HepG2 (cell line): Measurements from ENCODE around the gene GDE1.

Experiments used
- CTCF ChIP-seq: sonication (generic); formaldehyde crosslinking; IDR thresholded peaks from 2 replicates; pipeline ENCODE4 v1.5.0; 2020; ENCODE audit warnings: mild to moderate bottlenecking, missing genetic modification reagents, moderate library complexity
- FOSL1 ChIP-seq: sonication (generic); formaldehyde crosslinking; IDR thresholded peaks from 2 replicates; pipeline ENCODE4 v1.9.0; 2021; ENCODE audit warnings: missing genetic modification reagents, borderline replicate concordance
- FOXO4 ChIP-seq: sonication (generic); formaldehyde crosslinking; conservative IDR thresholded peaks from 2 replicates; pipeline ENCODE4 v1.8.1; 2023; ENCODE audit warnings: missing genetic modification reagents
- GLI4 ChIP-seq: sonication (generic); formaldehyde crosslinking; IDR thresholded peaks from 2 replicates; pipeline ENCODE4 v1.5.1; 2020; ENCODE audit warnings: missing genetic modification reagents, mild to moderate bottlenecking, moderate library complexity, borderline replicate concordance
- UBTF ChIP-seq: sonication (generic); formaldehyde crosslinking; IDR thresholded peaks from 2 replicates; pipeline ENCODE4 v1.4.0; 2020; ENCODE audit warnings: mild to moderate bottlenecking, missing genetic modification reagents
- ZNF362 ChIP-seq: sonication (generic); formaldehyde crosslinking; IDR thresholded peaks from 2 replicates; pipeline ENCODE4 v1.4.0; 2020; ENCODE audit warnings: missing genetic modification reagents, mild to moderate bottlenecking, borderline replicate concordance

DNA sequence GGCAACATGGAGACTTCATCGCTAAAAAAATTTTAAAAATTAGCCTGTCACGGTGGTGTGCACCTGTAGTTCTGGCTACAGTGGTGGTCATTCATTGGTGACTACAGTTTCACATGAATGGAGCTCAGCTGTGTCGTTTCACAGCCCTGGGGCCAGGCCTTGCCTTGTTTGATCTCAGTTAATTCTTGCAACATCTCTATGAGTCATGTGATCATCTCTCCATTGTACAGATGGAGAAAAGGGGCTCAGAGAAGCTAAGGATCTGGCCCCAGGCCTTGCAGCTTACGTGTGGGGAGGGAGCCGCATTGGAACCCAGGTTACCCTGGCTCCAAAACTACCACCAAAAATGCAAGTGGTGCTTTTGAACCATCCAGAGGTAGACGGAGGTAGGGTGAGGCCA lies 49.4 kb downstream of the GDE1 start:
- TF ChIP-seq FOSL1 (CRISPR knock-in tag) (no peak), FOXO4 (no peak), GLI4 (CRISPR knock-in tag) (no peak), CTCF (CRISPR knock-in tag) (no peak), ZNF362 (CRISPR knock-in tag) (no peak), UBTF (CRISPR knock-in tag) (no peak)
